A673 (cell line): ENCODE measurements around the gene CLEC12A. TPM values are rescaled to one million over a fixed set of nuclear protein-coding genes. Genes with fewer than 3 reads are reported as not detected.
"Not testable (repeated sequence)": the region's sequence is repeated elsewhere in the genome, so short reads cannot be mapped to it uniquely, and the experiment has no call there.

Experiments used
- BruUV-seq: library from RNA; stranded (reverse); fragments of 400-500 nt; replicated peaks from 2 replicates; lab custom pipeline; 2021; lab: Mats Ljungman, UMichigan
- CTCF ChIA-PET: fragments of 300-600 bp; sonication (Branson Sonifier 250); formaldehyde crosslinking; loops from one replicate; lab custom pipeline; 2022; ENCODE audit warnings: antibody characterized with exemption; lab: Charles Lee
- POLR2A ChIA-PET: fragments of 300-600 bp; sonication (Branson Sonifier 250); formaldehyde crosslinking; loops from one replicate; lab custom pipeline; 2022; ENCODE audit warnings: antibody characterized with exemption; ENCODE audit not compliant: low non-redundant PET; lab: Charles Lee
- DNase-seq: peaks from one replicate; pipeline ENCODE4 v3.0.0-alpha.2; 2015; ENCODE audit warnings: low spot score
- H3K27ac ChIP-seq: fragments of 200-600 bp; sonication (generic); 2 replicates; pipeline ENCODE4 v1.5.1; 2016; ENCODE audit warnings: mixed run types, low read depth, mild to moderate bottlenecking, mixed read lengths, antibody characterized with exemption, low read length; ENCODE audit not compliant: poor library complexity, severe bottlenecking
- H3K27me3 ChIP-seq: fragments of 200-600 bp; sonication (generic); replicated peaks from 2 replicates; pipeline ENCODE4 v1.6.1; 2017; ENCODE audit warnings: mixed run types, low read depth, mild to moderate bottlenecking, mixed read lengths, antibody characterized with exemption, low read length; ENCODE audit not compliant: insufficient read depth, poor library complexity
- H3K36me3 ChIP-seq: fragments of 200-600 bp; sonication (generic); 2 replicates; pipeline ENCODE4 v1.6.1; 2016; ENCODE audit warnings: mixed run types, mild to moderate bottlenecking, mixed read lengths, antibody characterized with exemption, low read length; ENCODE audit not compliant: insufficient read depth, poor library complexity, severe bottlenecking
- H3K4me1 ChIP-seq: fragments of 200-600 bp; sonication (generic); 2 replicates; pipeline ENCODE4 v1.6.1; 2017; ENCODE audit warnings: mixed run types, mild to moderate bottlenecking, mixed read lengths, antibody characterized with exemption, low read length; ENCODE audit not compliant: insufficient read depth, poor library complexity, severe bottlenecking
- H3K4me3 ChIP-seq: fragments of 200-600 bp; sonication (generic); 2 replicates; pipeline ENCODE4 v1.5.1; 2016; ENCODE audit warnings: low read depth, mixed run types, mild to moderate bottlenecking, mixed read lengths, low read length; ENCODE audit not compliant: poor library complexity, severe bottlenecking
- H3K9me3 ChIP-seq: fragments of 200-600 bp; sonication (generic); 2 replicates; pipeline ENCODE4 v1.6.1; 2016; ENCODE audit warnings: mixed run types, low read depth, mild to moderate bottlenecking, mixed read lengths, antibody characterized with exemption, low read length; ENCODE audit not compliant: poor library complexity, severe bottlenecking
- CTCF ChIP-seq: fragments of 300-800, 200-600 bp; sonication (generic); conservative IDR thresholded peaks from 2 replicates; pipeline ENCODE4 v1.5.1; 2017; ENCODE audit warnings: low read depth, mild to moderate bottlenecking, antibody characterized with exemption, low read length, moderate library complexity, mixed read lengths
- EZH2 ChIP-seq: fragments of 200-600 bp; sonication (generic); IDR thresholded peaks from 2 replicates; pipeline ENCODE4 v1.6.1; 2017; ENCODE audit warnings: borderline replicate concordance, low read depth, mild to moderate bottlenecking, mixed read lengths, antibody characterized with exemption, low read length; ENCODE audit not compliant: poor library complexity, severe bottlenecking
- intact Hi-C: fragments of 100-400 bp; cut with micrococcal nuclease; formaldehyde crosslinking; loops from one replicate; pipeline ENCODE4 v1.10.0; 2022; ENCODE audit not compliant: unreplicated experiment
- total RNA-seq: library from RNA; stranded (reverse); gene quantifications from 2 replicates; pipeline ENCODE4 v1.2.3, GENCODE V29; 2021

The CLEC12A gene
- total RNA-seq, 1 experiment from 2014 or later = not detected

- no peak for DNase-seq
- H3K27me3 ChIP-seq = peaks cover 3% of the 10 kb centered on the region
- H3K9me3 ChIP-seq = no peaks in the 10 kb centered on the region
- no TSS peak for BruUV-seq
- TF ChIP-seq CTCF = no peak
- no peak for TF ChIP-seq EZH2
- ChIA-PET CTCF (interaction anchor here (1.5 kb wide), 1 partner anchor 8 kb away, joined by 3 read pairs; no protein-coding TSS in a partner anchor), POLR2A (no interaction called here)
- no peak overlapping the region for H3K4me3 ChIP-seq
- no peaks in the 10 kb centered on the region for H3K36me3 ChIP-seq
- intact Hi-C loops = loop anchor here (10.0 kb wide), 1 partner anchor 274 kb away; no protein-coding TSS in a partner anchor
- peaks cover 13% of the 10 kb centered on the region for H3K4me1 ChIP-seq
- no peak overlapping the region for H3K27ac ChIP-seq
These were observed 47.2 kb downstream of the CLEC12A start for GRCh38 chr12:10018386-10018785.

GRCh38 chr12:10021342-10021741 lies 50.1 kb downstream of the CLEC12A start:
- intact Hi-C loops = no loop called here
- no peak for TF ChIP-seq EZH2
- TF ChIP-seq CTCF = no peak
- H3K27ac ChIP-seq = no peak overlapping the region
- no peaks in the 10 kb centered on the region for H3K36me3 ChIP-seq
- CTCF ChIA-PET = no interaction called here
- BruUV-seq = no TSS peak
- H3K4me3 ChIP-seq = no peak overlapping the region
- H3K4me1 ChIP-seq = peaks cover 13% of the 10 kb centered on the region
- H3K27me3 ChIP-seq = no peaks in the 10 kb centered on the region
- no peaks in the 10 kb centered on the region for H3K9me3 ChIP-seq
- POLR2A ChIA-PET = no interaction called here
- no peak for DNase-seq

GRCh38 chr12:10025236-10025635 lies 54.0 kb downstream of the CLEC12A start:
- TF ChIP-seq EZH2 (no peak), CTCF (no peak)
- H3K27me3 ChIP-seq = no peaks in the 10 kb centered on the region
- intact Hi-C loops = no loop called here
- DNase-seq = no peak
- H3K4me1 ChIP-seq = peaks cover 8% of the 10 kb centered on the region
- no peaks in the 10 kb centered on the region for H3K36me3 ChIP-seq
- no peak overlapping the region for H3K27ac ChIP-seq
- H3K4me3 ChIP-seq = no peak overlapping the region
- ChIA-PET CTCF (no interaction called here), POLR2A (no interaction called here)
- H3K9me3 ChIP-seq = no peaks in the 10 kb centered on the region
- BruUV-seq = no TSS peak

GRCh38 chr12:10026666-10027065 lies 55.5 kb downstream of the CLEC12A start:
- POLR2A ChIA-PET, H3K9me3 ChIP-seq, BruUV-seq, H3K4me1 ChIP-seq, intact Hi-C loops, H3K36me3 ChIP-seq, CTCF ChIA-PET, H3K4me3 ChIP-seq, H3K27me3 ChIP-seq, H3K27ac ChIP-seq, DNase-seq: not testable (repeated sequence)
